Mucosa of descending colon (tissue), 3 donors: ENCODE data around the gene ARIH1. TPM values are rescaled to one million over a fixed set of nuclear protein-coding genes. Genes with fewer than 3 reads are reported as not detected.

Experiments
- ATAC-seq: fragments of 200-7000 bp; cut with Tn5 transposase; one replicate; pipeline ENCODE4 v1.9.1; 2020; ENCODE audit warnings: mild to moderate bottlenecking, moderate library complexity
- DNase-seq, 3 donors: peaks; one replicate each; pipeline ENCODE4 v3.0.0-alpha.2; 2020
- H3K36me3 ChIP-seq: fragments of 200-600 bp; one replicate; pipeline ENCODE4 v1.8.0; 2021; ENCODE audit warnings: low read depth, mild to moderate bottlenecking
- H3K4me1 ChIP-seq: fragments of 200-600 bp; one replicate; pipeline ENCODE4 v1.8.0; 2021; ENCODE audit warnings: low read depth, mild to moderate bottlenecking
- H3K4me3 ChIP-seq: fragments of 200-600 bp; one replicate; pipeline ENCODE4 v1.8.0; 2021; ENCODE audit warnings: mild to moderate bottlenecking
- H3K9me3 ChIP-seq: fragments of 200-600 bp; one replicate; pipeline ENCODE4 v1.8.0; 2021; ENCODE audit warnings: mild to moderate bottlenecking
- CTCF ChIP-seq: fragments of 200-600 bp; IDR thresholded peaks from one replicate; pipeline ENCODE4 v1.8.0; 2022; ENCODE audit warnings: antibody characterized with exemption, mild to moderate bottlenecking
- intact Hi-C, 2 donors: fragments of 100-400 bp; cut with DNase I in 1 of 2; cut with micrococcal nuclease in 1 of 2; formaldehyde crosslinking; loops; one replicate each; pipeline versions ENCODE4 v1.11.0 to v1.11.1; 2022; cut with DNase I, micrococcal nuclease
- total RNA-seq, 3 donors: library from RNA; stranded (reverse); fragmentation: NEBNext Ultra II Directional in 2 of 3; extraction: Animal tissue kit (Norgen Biotek cat#: 25700) in 2 of 3; gene quantifications; one replicate each; pipeline versions ENCODE4 v1.2.1 to v1.2.4, GENCODE V29; 2021 to 2023
- donor health status: DM: no; HTN: no; CAD: no; lungs with moderate emphysema.
- donor health status: DM: no; HTN: no; CAD: no.
- donor health status: DM: no; HTN: yes; CAD: no.

The ARIH1 gene
- total RNA-seq, 3 donors from 2014 or later: 109 to 205 (median 118) TPM

GRCh38 chr15:72488558-72488957 lies 14.4 kb downstream of the ARIH1 start:
- H3K9me3 ChIP-seq: no peaks in the 10 kb centered on the region
- ATAC-seq (no peak), DNase-seq (no peak)
- no peak overlapping the region for H3K4me3 ChIP-seq
- no peak for TF ChIP-seq CTCF
- no peaks in the 10 kb centered on the region for H3K36me3 ChIP-seq
- no peaks in the 10 kb centered on the region for H3K4me1 ChIP-seq
- intact Hi-C loops: no loop called here

- intact Hi-C loops: no loop called here
- ATAC-seq (no peak), DNase-seq (no peak)
- no peaks in the 10 kb centered on the region for H3K9me3 ChIP-seq
- no peaks in the 10 kb centered on the region for H3K4me1 ChIP-seq
- no peak for TF ChIP-seq CTCF
- no peaks in the 10 kb centered on the region for H3K36me3 ChIP-seq
- no peak overlapping the region for H3K4me3 ChIP-seq
Measured at GRCh38 chr15:72489943-72490554, 15.9 kb downstream of the ARIH1 start.

GRCh38 chr15:72491768-72492167 lies 17.6 kb downstream of the ARIH1 start:
- intact Hi-C loops: no loop called here
- DNase-seq (no peak), ATAC-seq (no peak)
- H3K9me3 ChIP-seq: no peaks in the 10 kb centered on the region
- no peak for TF ChIP-seq CTCF
- H3K4me1 ChIP-seq: no peaks in the 10 kb centered on the region
- no peak overlapping the region for H3K4me3 ChIP-seq
- no peaks in the 10 kb centered on the region for H3K36me3 ChIP-seq

DNA sequence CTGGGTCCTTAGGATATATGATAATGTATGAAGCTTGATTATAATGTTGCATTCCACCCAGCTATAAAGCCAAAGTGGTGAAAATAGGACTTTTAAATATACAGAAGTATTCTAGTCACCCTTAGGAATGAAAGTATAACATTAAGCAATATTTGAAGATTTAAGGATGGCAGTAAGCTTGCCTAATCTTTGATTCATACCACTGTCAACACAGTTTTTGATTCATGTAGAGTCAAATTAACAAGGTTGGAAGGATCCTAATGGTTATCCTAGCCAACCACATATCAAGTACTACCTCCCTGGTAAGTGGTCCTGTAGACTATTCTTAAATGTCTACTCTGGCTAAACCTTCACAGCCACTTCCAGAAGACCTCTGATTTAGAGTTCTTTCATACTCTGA lies 18.6 kb downstream of the ARIH1 start:
- TF ChIP-seq CTCF: no peak
- H3K36me3 ChIP-seq: no peaks in the 10 kb centered on the region
- intact Hi-C loops: no loop called here
- H3K4me3 ChIP-seq: no peak overlapping the region
- no peaks in the 10 kb centered on the region for H3K4me1 ChIP-seq
- DNase-seq (no peak), ATAC-seq (no peak)
- H3K9me3 ChIP-seq: no peaks in the 10 kb centered on the region

DNA sequence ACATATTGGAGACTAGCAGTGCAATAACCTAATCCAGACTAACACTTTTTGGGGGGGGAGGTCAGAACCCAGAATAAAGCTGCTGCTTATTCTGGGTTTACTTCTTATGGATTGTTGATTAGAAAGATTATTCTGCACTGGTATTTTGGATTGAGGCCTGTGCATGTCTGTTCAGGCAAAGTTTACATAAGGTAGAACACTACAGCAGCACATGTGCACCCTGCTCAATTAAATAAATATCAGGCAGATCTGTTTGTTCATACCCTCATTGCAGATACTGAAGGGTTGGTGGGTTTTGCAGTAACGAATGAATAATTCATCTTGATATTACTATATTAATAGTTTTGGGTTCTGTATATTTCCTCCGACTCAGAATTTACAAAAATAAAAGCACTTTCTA lies 19.1 kb downstream of the ARIH1 start:
- H3K4me3 ChIP-seq: no peak overlapping the region
- no peaks in the 10 kb centered on the region for H3K4me1 ChIP-seq
- no peak for ATAC-seq
- H3K36me3 ChIP-seq: no peaks in the 10 kb centered on the region
- no peaks in the 10 kb centered on the region for H3K9me3 ChIP-seq
- TF ChIP-seq CTCF: no peak
- intact Hi-C loops: no loop called here
- DNase-seq: no peak

DNA sequence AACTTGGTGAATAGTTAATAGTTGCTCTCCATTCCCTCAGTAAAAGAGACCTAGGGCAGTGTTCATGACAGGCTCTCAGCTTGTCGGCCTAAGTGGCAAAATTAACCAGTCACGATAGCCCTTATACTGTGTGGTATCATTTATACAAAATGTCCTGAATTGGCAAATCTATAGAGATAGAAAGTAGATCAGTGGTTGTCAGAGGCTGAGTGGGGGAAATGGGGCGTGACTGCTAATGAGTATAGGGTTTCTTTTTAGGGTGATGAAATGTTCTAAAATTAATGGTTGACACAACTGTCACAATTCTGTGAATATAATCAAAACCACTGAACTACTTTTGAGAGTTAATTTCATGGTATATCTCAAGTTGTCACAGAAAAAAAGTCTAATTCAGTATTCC lies 20.9 kb downstream of the ARIH1 start:
- no peak for ATAC-seq
- H3K9me3 ChIP-seq: no peaks in the 10 kb centered on the region
- no peaks in the 10 kb centered on the region for H3K36me3 ChIP-seq
- DNase-seq: no peak
- no peak overlapping the region for H3K4me3 ChIP-seq
- no peaks in the 10 kb centered on the region for H3K4me1 ChIP-seq
- intact Hi-C loops: no loop called here
- no peak for TF ChIP-seq CTCF
